ENCODE results near the gene CLCN7.

DNA sequence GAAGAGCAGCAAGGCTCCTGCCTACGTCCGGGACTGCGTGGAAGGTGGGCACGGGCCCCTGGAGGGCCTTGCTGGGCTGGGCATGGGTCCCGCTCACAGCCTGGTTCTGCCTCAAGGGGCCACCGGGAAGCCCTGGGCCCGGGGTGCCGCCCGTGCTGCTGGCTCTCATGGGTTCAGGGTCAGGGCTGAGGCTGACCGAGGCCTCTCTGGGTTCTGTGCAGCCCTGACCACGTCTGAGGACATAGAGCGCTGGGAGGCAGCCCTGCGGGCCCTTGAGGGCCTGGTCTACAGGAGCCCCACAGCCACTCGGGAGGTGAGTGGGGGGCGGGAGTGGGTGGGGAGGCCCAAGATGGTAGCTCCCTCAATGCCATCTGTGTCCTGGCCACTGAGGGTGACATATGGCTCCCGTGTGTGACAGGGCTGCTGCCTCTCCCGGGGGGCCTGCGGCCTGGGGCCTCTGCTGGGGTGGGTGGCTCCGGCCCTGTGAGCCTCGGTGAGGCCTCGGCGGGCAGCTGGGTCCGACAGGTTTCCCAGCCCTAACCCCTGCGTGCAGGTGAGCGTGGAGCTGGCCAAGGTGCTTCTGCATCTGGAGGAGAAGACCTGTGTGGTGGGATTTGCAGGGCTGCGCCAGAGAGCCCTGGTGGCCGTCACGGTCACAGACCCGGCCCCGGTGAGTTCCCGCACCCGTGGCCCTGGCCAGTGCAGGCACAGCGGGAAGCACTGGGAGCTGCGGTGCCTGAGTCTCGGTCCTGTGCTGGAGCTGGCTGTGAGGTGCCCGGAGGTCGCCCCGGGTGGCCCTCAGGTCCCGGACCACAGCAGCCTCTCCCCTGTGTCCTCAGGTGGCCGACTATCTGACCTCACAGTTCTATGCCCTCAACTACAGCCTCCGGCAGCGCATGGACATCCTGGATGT, 27.5 kb upstream of the CLCN7 start:
- TF ChIP-seq, protein P1, sequence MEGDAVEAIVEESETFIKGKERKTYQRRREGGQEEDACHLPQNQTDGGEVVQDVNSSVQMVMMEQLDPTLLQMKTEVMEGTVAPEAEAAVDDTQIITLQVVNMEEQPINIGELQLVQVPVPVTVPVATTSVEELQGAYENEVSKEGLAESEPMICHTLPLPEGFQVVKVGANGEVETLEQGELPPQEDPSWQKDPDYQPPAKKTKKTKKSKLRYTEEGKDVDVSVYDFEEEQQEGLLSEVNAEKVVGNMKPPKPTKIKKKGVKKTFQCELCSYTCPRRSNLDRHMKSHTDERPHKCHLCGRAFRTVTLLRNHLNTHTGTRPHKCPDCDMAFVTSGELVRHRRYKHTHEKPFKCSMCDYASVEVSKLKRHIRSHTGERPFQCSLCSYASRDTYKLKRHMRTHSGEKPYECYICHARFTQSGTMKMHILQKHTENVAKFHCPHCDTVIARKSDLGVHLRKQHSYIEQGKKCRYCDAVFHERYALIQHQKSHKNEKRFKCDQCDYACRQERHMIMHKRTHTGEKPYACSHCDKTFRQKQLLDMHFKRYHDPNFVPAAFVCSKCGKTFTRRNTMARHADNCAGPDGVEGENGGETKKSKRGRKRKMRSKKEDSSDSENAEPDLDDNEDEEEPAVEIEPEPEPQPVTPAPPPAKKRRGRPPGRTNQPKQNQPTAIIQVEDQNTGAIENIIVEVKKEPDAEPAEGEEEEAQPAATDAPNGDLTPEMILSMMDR (conservative IDR thresholded peaks at IDR 0.05): no peak
- TF ChIP-seq ZFX (IDR thresholded peaks at IDR 0.05): no peak

All from C4-2B (cell line).